Inferior parietal cortex (tissue), 1 donor: ENCODE measurements around the gene HMCN2.

Source experiments
- DNase-seq: peaks from one replicate; pipeline ENCODE4 v3.0.0-alpha.2; 2016; ENCODE audit errors: extremely low spot score

The HMCN2 gene

GRCh38 chr9:130308081-130308571, 42.6 kb downstream of the HMCN2 start:
- DNase-seq = no peak

GRCh38 chr9:130309689-130310455, 44.3 kb downstream of the HMCN2 start:
- no peak for DNase-seq

GRCh38 chr9:130310456-130310855, 44.9 kb downstream of the HMCN2 start:
- no peak for DNase-seq

- no peak for DNase-seq
Measured at GRCh38 chr9:130311003-130311402, 45.4 kb downstream of the HMCN2 start.

- DNase-seq = no peak
Measured at GRCh38 chr9:130311408-130312140, 46.0 kb downstream of the HMCN2 start.

GRCh38 chr9:130313103-130313858, 47.7 kb downstream of the HMCN2 start:
- no peak for DNase-seq

- DNase-seq = no peak
Measured at GRCh38 chr9:130315446-130316226, 50.1 kb downstream of the HMCN2 start.

GRCh38 chr9:130316430-130316829, 50.9 kb downstream of the HMCN2 start:
- no peak for DNase-seq

GRCh38 chr9:130319300-130319699, 53.7 kb downstream of the HMCN2 start:
- no peak for DNase-seq

- no peak for DNase-seq
Measured at GRCh38 chr9:130319944-130320712, 54.6 kb downstream of the HMCN2 start.

GRCh38 chr9:130320723-130321481, 55.3 kb downstream of the HMCN2 start:
- DNase-seq = no peak

GRCh38 chr9:130321539-130321938, 56.0 kb downstream of the HMCN2 start:
- no peak for DNase-seq

- no peak for DNase-seq
Measured at GRCh38 chr9:130323051-130323745, 57.6 kb downstream of the HMCN2 start.

- DNase-seq = no peak
Measured at GRCh38 chr9:130325921-130326320, 60.4 kb downstream of the HMCN2 start.

GRCh38 chr9:130327070-130327780, 61.7 kb downstream of the HMCN2 start:
- DNase-seq = no peak

- DNase-seq = no peak
Measured at GRCh38 chr9:130327781-130328348, 62.3 kb downstream of the HMCN2 start.

GRCh38 chr9:130328349-130328801, 62.8 kb downstream of the HMCN2 start:
- DNase-seq = no peak

GRCh38 chr9:130329061-130329460, 63.5 kb downstream of the HMCN2 start:
- no peak for DNase-seq
